ENCODE data around the gene IER5L.

GRCh38 chr9:129182122-129182521 is 4.1 kb upstream of the IER5L start:
- TF ChIP-seq REST (IDR thresholded peaks at IDR 0.05; ENCODE audit: insufficient read depth in 1 of 2, low read depth in 2 of 2, low read length in 2 of 2) (no peak), TAF1 (IDR thresholded peaks at IDR 0.05; ENCODE audit: borderline replicate concordance, insufficient read depth, low read length) (no peak), FOXP2 (optimal IDR thresholded peaks at IDR 0.05; ENCODE audit: borderline replicate concordance, extremely low read depth, extremely low read length, insufficient read depth) (no peak), POLR2AphosphoS5 (IDR thresholded peaks at IDR 0.05; ENCODE audit: low read depth, low read length) (no peak), SIN3A (IDR thresholded peaks at IDR 0.05; ENCODE audit: borderline replicate concordance, insufficient read depth, low read length) (no peak)
